GM21528 (cell line): ENCODE data around the gene SLC16A8.
"Not testable (repeated sequence)": the region's sequence is repeated elsewhere in the genome, so short reads cannot be mapped to it uniquely, and the experiment has no call there.

Experiments used
- ATAC-seq: cut with Tn5 transposase; IDR thresholded peaks from one replicate; pipeline ENCODE4 v1.9.1; 2021; ENCODE audit warnings: mild to moderate bottlenecking, moderate library complexity; ENCODE audit not compliant: unreplicated experiment, low FRiP score

The SLC16A8 gene

GRCh38 chr22:38083931-38084631 is at the start of gene SLC16A8:
TSS of gene SLC16A8 (minus strand) at chr22:38084184. CDS start at chr22:38082873, 1,311 bp downstream.
- ATAC-seq = no peak

GRCh38 chr22:38133331-38133730 is 49.3 kb upstream of the SLC16A8 start:
- ATAC-seq = no peak

- no peak for ATAC-seq
These were observed 48.8 kb upstream of the SLC16A8 start for GRCh38 chr22:38132794-38133193.

GRCh38 chr22:38132136-38132535 is 48.2 kb upstream of the SLC16A8 start:
- ATAC-seq = no peak

GRCh38 chr22:38131399-38131798 is 47.4 kb upstream of the SLC16A8 start:
- ATAC-seq = no peak

- no peak for ATAC-seq
These were observed 45.9 kb upstream of the SLC16A8 start for GRCh38 chr22:38129856-38130255.

- ATAC-seq = no peak
These were observed 45.0 kb upstream of the SLC16A8 start for GRCh38 chr22:38129021-38129420.

- ATAC-seq = no peak
These were observed 43.9 kb upstream of the SLC16A8 start for GRCh38 chr22:38127869-38128268.

GRCh38 chr22:38126928-38127668 is 43.1 kb upstream of the SLC16A8 start:
- ATAC-seq = no peak

- no peak for ATAC-seq
These were observed 41.8 kb upstream of the SLC16A8 start for GRCh38 chr22:38125751-38126201.

GRCh38 chr22:38125038-38125610 is 41.1 kb upstream of the SLC16A8 start:
- ATAC-seq = no peak

- ATAC-seq = no peak
These were observed 40.4 kb upstream of the SLC16A8 start for GRCh38 chr22:38124236-38124974.

GRCh38 chr22:38122616-38123015 is 38.6 kb upstream of the SLC16A8 start:
- ATAC-seq = no peak

- ATAC-seq = no peak
These were observed 36.6 kb upstream of the SLC16A8 start for GRCh38 chr22:38120359-38121110.

- ATAC-seq = not testable (repeated sequence)
These were observed 34.8 kb upstream of the SLC16A8 start for GRCh38 chr22:38118747-38119146.

GRCh38 chr22:38118182-38118581 is 34.2 kb upstream of the SLC16A8 start:
- no peak for ATAC-seq

- not testable (repeated sequence) for ATAC-seq
These were observed 33.6 kb upstream of the SLC16A8 start for GRCh38 chr22:38117556-38117955.

- no peak for ATAC-seq
These were observed 31.6 kb upstream of the SLC16A8 start for GRCh38 chr22:38115423-38116205.
